Measurements from ENCODE around the gene TGFBR3. TPM values are rescaled to one million over a fixed set of nuclear protein-coding genes. Genes with fewer than 3 reads are reported as not detected.

Gene TGFBR3
- total RNA-seq, 1 donor from 2014 or later, result 2.5 TPM

DNA sequence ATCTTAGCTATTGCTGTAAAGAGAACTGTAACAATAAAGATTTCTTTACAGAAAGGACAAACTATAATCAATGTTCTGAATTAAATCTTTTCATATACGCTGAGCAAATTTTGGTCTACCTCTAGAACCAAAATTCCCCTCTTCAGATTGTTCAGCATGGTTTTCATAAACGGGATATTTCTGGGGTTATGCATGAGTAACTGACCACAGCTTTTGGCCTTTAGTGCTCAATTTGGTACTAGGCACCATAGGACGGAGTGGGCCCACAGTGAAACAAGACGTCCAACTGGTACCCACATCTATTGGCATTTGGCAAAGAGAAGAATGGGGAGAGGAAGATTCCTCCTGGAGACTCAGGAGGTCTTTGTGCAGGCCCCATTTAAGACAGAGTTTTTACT, 184.5 kb downstream of the TGFBR3 start:
- Histone ChIP-seq H3K36me3 (ENCODE audit: insufficient read depth, low read length) (no peaks in the 10 kb centered on the region), H3K4me1 (ENCODE audit: insufficient read depth, low read length) (no peaks in the 10 kb centered on the region), H3K9me3 (ENCODE audit: insufficient read depth, low read depth, low read length) (no peaks in the 10 kb centered on the region), H3K79me2 (ENCODE audit: insufficient read depth, low read length) (no peaks in the 10 kb centered on the region), H3K4me2 (ENCODE audit: low read length) (no peak overlapping the region), H3K27ac (ENCODE audit: low read depth, low read length) (no peak overlapping the region), H2AFZ (ENCODE audit: low read depth, low read length) (no peak overlapping the region), H3K9ac (ENCODE audit: low read length) (no peak overlapping the region), H4K20me1 (ENCODE audit: insufficient read depth, low read length) (no peaks in the 10 kb centered on the region), H3K4me3 (ENCODE audit: insufficient read depth, low read depth, low read length) (no peak overlapping the region), H3K27me3 (ENCODE audit: insufficient read depth, low read length) (no peaks in the 10 kb centered on the region)
- TF ChIP-seq EZH2 (IDR thresholded peaks at IDR 0.05; ENCODE audit: insufficient read depth, low read length), result no peak
- TF ChIP-seq, protein P1, sequence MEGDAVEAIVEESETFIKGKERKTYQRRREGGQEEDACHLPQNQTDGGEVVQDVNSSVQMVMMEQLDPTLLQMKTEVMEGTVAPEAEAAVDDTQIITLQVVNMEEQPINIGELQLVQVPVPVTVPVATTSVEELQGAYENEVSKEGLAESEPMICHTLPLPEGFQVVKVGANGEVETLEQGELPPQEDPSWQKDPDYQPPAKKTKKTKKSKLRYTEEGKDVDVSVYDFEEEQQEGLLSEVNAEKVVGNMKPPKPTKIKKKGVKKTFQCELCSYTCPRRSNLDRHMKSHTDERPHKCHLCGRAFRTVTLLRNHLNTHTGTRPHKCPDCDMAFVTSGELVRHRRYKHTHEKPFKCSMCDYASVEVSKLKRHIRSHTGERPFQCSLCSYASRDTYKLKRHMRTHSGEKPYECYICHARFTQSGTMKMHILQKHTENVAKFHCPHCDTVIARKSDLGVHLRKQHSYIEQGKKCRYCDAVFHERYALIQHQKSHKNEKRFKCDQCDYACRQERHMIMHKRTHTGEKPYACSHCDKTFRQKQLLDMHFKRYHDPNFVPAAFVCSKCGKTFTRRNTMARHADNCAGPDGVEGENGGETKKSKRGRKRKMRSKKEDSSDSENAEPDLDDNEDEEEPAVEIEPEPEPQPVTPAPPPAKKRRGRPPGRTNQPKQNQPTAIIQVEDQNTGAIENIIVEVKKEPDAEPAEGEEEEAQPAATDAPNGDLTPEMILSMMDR (IDR thresholded peaks at IDR 0.05; ENCODE audit: insufficient read depth, low read depth, low read length), result no peak
- FAIRE-seq (no peak), DNase-seq (ENCODE audit: low read depth) (no peak)
- H3K36me3 Mint-ChIP-seq (ENCODE audit: low read depth, unreplicated experiment), result peaks cover 2% of the 10 kb centered on the region
- peaks cover 4% of the 10 kb centered on the region for H3K4me1 Mint-ChIP-seq (ENCODE audit: low read depth, unreplicated experiment)
- no peak overlapping the region for H3K27ac Mint-ChIP-seq (ENCODE audit: unreplicated experiment)
- peaks cover 2% of the 10 kb centered on the region for H3K27me3 Mint-ChIP-seq (ENCODE audit: low read depth, unreplicated experiment)
- H3K4me3 Mint-ChIP-seq (ENCODE audit: unreplicated experiment), result no peak overlapping the region
- no peaks in the 10 kb centered on the region for H3K9me3 Mint-ChIP-seq (ENCODE audit: unreplicated experiment)

DNA sequence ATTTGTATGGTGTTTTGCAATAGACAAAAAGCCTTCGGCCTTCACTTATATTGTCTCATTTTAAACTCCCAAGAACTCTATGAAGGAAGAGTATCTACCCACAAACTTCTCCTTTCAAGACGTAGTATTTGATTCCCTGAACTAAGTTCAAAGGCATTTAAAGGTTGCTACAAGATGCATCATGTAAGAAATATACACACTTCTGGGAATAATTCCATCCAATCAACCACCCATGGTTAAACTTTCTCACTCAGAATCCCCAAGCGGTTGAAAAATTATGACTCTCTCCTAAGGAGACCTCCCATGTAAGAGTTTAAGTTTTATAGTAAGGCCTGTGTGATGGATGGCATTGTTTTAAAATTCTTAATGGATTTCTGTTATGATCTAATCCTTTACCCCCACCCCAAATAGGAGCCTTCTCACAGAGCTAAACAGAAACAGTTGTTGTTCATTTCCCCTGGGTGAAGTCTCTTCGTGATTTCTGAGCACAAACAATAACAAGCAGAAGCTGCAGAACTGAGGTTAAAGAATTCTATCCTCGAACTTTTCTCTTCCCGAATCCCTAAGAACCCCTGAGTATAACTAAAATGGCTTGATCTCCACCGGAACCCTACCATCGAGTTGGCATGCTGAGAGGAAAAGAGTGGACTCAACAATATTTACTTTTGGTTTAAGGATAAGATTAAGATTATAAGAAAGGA, 185.0 kb downstream of the TGFBR3 start:
- Histone ChIP-seq H3K4me1 (ENCODE audit: insufficient read depth, low read length) (no peaks in the 10 kb centered on the region), H3K9ac (ENCODE audit: low read length) (no peak overlapping the region), H3K27ac (ENCODE audit: low read depth, low read length) (peak overlapping the region; percentile 21), H3K36me3 (ENCODE audit: insufficient read depth, low read length) (no peaks in the 10 kb centered on the region), H3K27me3 (ENCODE audit: insufficient read depth, low read length) (no peaks in the 10 kb centered on the region), H4K20me1 (ENCODE audit: insufficient read depth, low read length) (no peaks in the 10 kb centered on the region), H2AFZ (ENCODE audit: low read depth, low read length) (no peak overlapping the region), H3K9me3 (ENCODE audit: insufficient read depth, low read depth, low read length) (no peaks in the 10 kb centered on the region), H3K79me2 (ENCODE audit: insufficient read depth, low read length) (no peaks in the 10 kb centered on the region), H3K4me3 (ENCODE audit: insufficient read depth, low read depth, low read length) (no peak overlapping the region), H3K4me2 (ENCODE audit: low read length) (peak overlapping the region; percentile 21)
- Mint-ChIP-seq H3K4me1 (ENCODE audit: low read depth, unreplicated experiment) (peaks cover 4% of the 10 kb centered on the region), H3K27ac (ENCODE audit: unreplicated experiment) (no peak overlapping the region), H3K36me3 (ENCODE audit: low read depth, unreplicated experiment) (peaks cover 2% of the 10 kb centered on the region), H3K27me3 (ENCODE audit: low read depth, unreplicated experiment) (peaks cover 2% of the 10 kb centered on the region), H3K4me3 (ENCODE audit: unreplicated experiment) (no peak overlapping the region), H3K9me3 (ENCODE audit: unreplicated experiment) (no peaks in the 10 kb centered on the region)
- FAIRE-seq, result peak; percentile 72
- DNase-seq (ENCODE audit: low read depth), result peak; percentile 63
- TF ChIP-seq EZH2 (IDR thresholded peaks at IDR 0.05; ENCODE audit: insufficient read depth, low read length), result no peak
- TF ChIP-seq, protein P1 (IDR thresholded peaks at IDR 0.05; ENCODE audit: insufficient read depth, low read depth, low read length), result no peak

DNA sequence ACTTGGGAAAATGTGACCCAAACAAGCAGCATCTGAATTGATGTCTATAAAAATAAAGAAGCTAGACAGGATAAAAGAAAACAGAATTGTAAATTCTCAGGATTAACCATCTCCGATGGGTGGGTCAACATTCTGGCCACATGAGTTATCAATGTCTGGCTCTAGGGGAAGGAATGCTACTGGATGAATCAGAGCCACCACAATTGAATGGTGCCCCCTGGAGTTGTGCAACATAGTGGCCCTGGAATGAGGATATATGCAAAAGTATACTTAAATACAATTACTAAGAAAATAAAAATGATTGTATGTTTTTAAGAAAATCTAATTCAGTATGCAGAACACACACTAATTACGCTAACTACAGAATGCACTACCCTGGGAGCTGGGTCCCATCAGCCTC, 185.6 kb downstream of the TGFBR3 start:
- Histone ChIP-seq H3K4me2 (ENCODE audit: low read length) (peak overlapping the region; percentile 21), H3K36me3 (ENCODE audit: insufficient read depth, low read length) (no peaks in the 10 kb centered on the region), H3K4me1 (ENCODE audit: insufficient read depth, low read length) (no peaks in the 10 kb centered on the region), H3K9me3 (ENCODE audit: insufficient read depth, low read depth, low read length) (no peaks in the 10 kb centered on the region), H2AFZ (ENCODE audit: low read depth, low read length) (no peak overlapping the region), H3K79me2 (ENCODE audit: insufficient read depth, low read length) (no peaks in the 10 kb centered on the region), H3K27ac (ENCODE audit: low read depth, low read length) (no peak overlapping the region), H4K20me1 (ENCODE audit: insufficient read depth, low read length) (no peaks in the 10 kb centered on the region), H3K4me3 (ENCODE audit: insufficient read depth, low read depth, low read length) (no peak overlapping the region), H3K9ac (ENCODE audit: low read length) (no peak overlapping the region), H3K27me3 (ENCODE audit: insufficient read depth, low read length) (no peaks in the 10 kb centered on the region)
- Mint-ChIP-seq H3K27me3 (ENCODE audit: low read depth, unreplicated experiment) (peaks cover 2% of the 10 kb centered on the region), H3K4me1 (ENCODE audit: low read depth, unreplicated experiment) (peaks cover 4% of the 10 kb centered on the region), H3K27ac (ENCODE audit: unreplicated experiment) (no peak overlapping the region), H3K4me3 (ENCODE audit: unreplicated experiment) (no peak overlapping the region), H3K9me3 (ENCODE audit: unreplicated experiment) (no peaks in the 10 kb centered on the region), H3K36me3 (ENCODE audit: low read depth, unreplicated experiment) (peaks cover 2% of the 10 kb centered on the region)
- no peak for FAIRE-seq
- no peak for DNase-seq (ENCODE audit: low read depth)
- TF ChIP-seq, protein P1 (IDR thresholded peaks at IDR 0.05; ENCODE audit: insufficient read depth, low read depth, low read length), result peak; percentile 24
- TF ChIP-seq EZH2 (IDR thresholded peaks at IDR 0.05; ENCODE audit: insufficient read depth, low read length), result no peak

All from astrocyte (in vitro differentiated cells and primary cell).